Hepatocyte (in vitro differentiated cells): ENCODE results near the gene HIVEP1.

Experiments
- CTCF ChIP-seq: fragments of 200-600 bp; sonication (generic); IDR thresholded peaks from 2 replicates; pipeline ENCODE4 v1.5.1; 2016; ENCODE audit warnings: antibody characterized with exemption, mild to moderate bottlenecking; ENCODE audit not compliant: poor library complexity
- EZH2 ChIP-seq: fragments of 200-600 bp; sonication (generic); IDR thresholded peaks from 2 replicates; pipeline ENCODE4 v1.6.1; 2016; ENCODE audit warnings: antibody characterized with exemption, mild to moderate bottlenecking, borderline replicate concordance
- EZH2phosphoT487 ChIP-seq: fragments of 200-600 bp; sonication (generic); IDR thresholded peaks from one replicate; pipeline ENCODE4 v1.6.1; 2018; ENCODE audit warnings: antibody characterized with exemption, mild to moderate bottlenecking, low read depth, moderate library complexity; ENCODE audit not compliant: unreplicated experiment, severe bottlenecking

DNA sequence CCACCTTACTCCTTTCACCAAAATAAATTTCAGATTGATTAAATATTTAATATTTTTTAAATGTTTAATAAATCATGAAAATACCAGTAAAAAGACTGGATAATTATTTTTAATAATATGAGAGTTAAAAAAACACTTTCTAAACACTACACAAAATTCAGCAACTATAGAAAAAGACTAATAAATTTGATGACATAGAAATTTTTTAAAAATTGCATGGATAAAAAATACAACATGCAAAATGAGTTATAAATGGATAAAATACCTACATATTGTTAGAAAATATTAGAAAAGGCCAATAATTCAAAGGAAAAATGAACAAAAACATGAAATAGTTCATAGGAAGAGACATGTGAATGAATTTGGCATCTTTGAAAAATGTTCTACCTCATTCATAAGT is 177.0 kb downstream of the HIVEP1 start:
- TF ChIP-seq CTCF (no peak), EZH2 (no peak), EZH2phosphoT487 (no peak)
